Peyer's patch (tissue), 4 donors: ENCODE measurements around the gene SLX4. TPM values are rescaled to one million over a fixed set of nuclear protein-coding genes. Genes with fewer than 3 reads are reported as not detected.

ENCODE experiments used
- DNase-seq, 3 donors: peaks; one replicate each; pipeline ENCODE4 v3.0.0-alpha.2; 2017 to 2019
- H3K27ac ChIP-seq, 4 donors: fragments of 200-600 bp; sonication (generic); one replicate each; pipeline ENCODE4 v1.5.1; 2016 to 2019
- H3K27me3 ChIP-seq, 2 donors: fragments of 200-600 bp; sonication (generic); one replicate each; pipeline ENCODE4 v1.5.1; 2019
- H3K36me3 ChIP-seq, 3 donors: fragments of 200-600 bp; sonication (generic); one replicate each; pipeline ENCODE4 v1.5.1; 2016 to 2019
- H3K4me1 ChIP-seq, 4 donors: fragments of 200-600 bp; sonication (generic); one replicate each; pipeline ENCODE4 v1.5.1; 2016 to 2019
- H3K4me3 ChIP-seq, 4 donors: fragments of 200-600 bp; sonication (generic); 1 replicate in 3 of 4; 2 replicates in 1 of 4; pipeline ENCODE4 v1.5.1; 2016 to 2019; ENCODE audit warnings: mild to moderate bottlenecking in 1 of 4
- H3K9me3 ChIP-seq, 4 donors: fragments of 200-600 bp; sonication (generic); one replicate each; pipeline ENCODE4 v1.5.1; 2016 to 2019; ENCODE audit warnings: mild to moderate bottlenecking in 1 of 4
- POLR2A ChIP-seq, 2 donors: fragments of 450-650 bp; IDR thresholded peaks; one replicate each; pipeline ENCODE4 v1.5.1; 2017; ENCODE audit warnings: antibody characterized with exemption in 2 of 2, mild to moderate bottlenecking in 2 of 2, moderate library complexity in 2 of 2
- total RNA-seq, 4 donors: library from RNA; depleted of rRNA; stranded (reverse); fragments of >200 nt; gene quantifications; one replicate each; pipeline ENCODE4 v1.1.0, GENCODE V29; 2016
- TF ChIP-seq, protein P1 (sequence below), 6 experiments: fragments of 450-650 bp in 4 of 6; fragments of 200-600 bp in 2 of 6; sonication (generic) in 1 of 6; IDR thresholded peaks; one replicate each; pipeline ENCODE4 v1.5.1; 2017 to 2019; ENCODE audit warnings: antibody characterized with exemption in 6 of 6, mild to moderate bottlenecking in 3 of 6, moderate library complexity in 1 of 6

The SLX4 gene
- total RNA-seq, 4 donors from 2014 or later: 6.5 to 13.4 (median 12.8) TPM

DNA sequence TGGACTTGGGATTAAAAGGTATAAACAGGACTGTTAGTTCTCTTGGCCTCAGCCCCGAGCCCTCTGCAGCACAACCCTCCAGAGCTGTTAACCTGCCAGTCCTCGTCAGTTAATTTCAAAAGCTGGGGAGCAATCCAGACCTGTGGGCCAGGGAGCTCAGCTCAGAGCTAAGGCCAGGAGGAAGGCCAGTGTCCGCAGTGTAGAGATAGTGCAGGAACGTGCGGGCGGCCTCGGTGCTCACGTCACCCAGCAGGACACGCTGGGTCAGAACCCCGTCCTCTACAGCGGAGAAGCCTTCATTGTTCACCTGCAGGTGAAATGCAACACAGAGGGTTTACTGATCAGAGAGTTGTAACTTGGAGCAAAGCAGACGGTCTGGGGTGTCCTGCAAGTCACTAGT lies 18.8 kb downstream of the SLX4 start:
- Histone ChIP-seq H3K4me1 (no peaks in the 10 kb centered on the region), H3K9me3 (no peaks in the 10 kb centered on the region), H3K27ac (no peak overlapping the region), H3K4me3 (no peak overlapping the region), H3K27me3 (no peaks in the 10 kb centered on the region), H3K36me3 (peaks cover 0 to 27% (median 0%) of the 10 kb centered on the region in 3 donors)
- no peak for DNase-seq
- TF ChIP-seq, protein P1, sequence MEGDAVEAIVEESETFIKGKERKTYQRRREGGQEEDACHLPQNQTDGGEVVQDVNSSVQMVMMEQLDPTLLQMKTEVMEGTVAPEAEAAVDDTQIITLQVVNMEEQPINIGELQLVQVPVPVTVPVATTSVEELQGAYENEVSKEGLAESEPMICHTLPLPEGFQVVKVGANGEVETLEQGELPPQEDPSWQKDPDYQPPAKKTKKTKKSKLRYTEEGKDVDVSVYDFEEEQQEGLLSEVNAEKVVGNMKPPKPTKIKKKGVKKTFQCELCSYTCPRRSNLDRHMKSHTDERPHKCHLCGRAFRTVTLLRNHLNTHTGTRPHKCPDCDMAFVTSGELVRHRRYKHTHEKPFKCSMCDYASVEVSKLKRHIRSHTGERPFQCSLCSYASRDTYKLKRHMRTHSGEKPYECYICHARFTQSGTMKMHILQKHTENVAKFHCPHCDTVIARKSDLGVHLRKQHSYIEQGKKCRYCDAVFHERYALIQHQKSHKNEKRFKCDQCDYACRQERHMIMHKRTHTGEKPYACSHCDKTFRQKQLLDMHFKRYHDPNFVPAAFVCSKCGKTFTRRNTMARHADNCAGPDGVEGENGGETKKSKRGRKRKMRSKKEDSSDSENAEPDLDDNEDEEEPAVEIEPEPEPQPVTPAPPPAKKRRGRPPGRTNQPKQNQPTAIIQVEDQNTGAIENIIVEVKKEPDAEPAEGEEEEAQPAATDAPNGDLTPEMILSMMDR (IDR thresholded peaks at IDR 0.05): no peak
- TF ChIP-seq POLR2A (IDR thresholded peaks at IDR 0.05): no peak

DNA sequence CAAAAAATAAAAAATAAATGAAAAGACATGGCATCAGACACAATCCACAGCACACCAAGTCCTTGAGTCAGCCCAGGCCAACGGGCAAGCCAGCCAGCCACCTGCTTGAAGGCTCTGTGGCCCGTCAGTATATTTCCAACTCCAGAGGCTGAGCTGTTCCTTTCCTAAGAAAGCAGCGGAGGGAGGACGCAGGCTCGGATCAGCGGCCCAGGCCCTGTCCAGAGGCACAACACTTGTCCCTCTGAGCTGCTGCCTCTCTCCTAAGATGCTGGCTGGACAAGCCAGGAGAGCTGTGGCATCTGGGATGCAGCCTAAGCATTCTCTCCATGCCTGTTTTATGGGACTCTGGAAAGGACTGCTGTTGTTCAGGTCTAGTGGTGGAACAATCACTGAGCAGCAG lies 19.4 kb downstream of the SLX4 start:
- no peak overlapping the region for H3K27ac ChIP-seq
- no peaks in the 10 kb centered on the region for H3K27me3 ChIP-seq
- TF ChIP-seq, protein P1 (IDR thresholded peaks at IDR 0.05): no peak
- no peak for TF ChIP-seq POLR2A (IDR thresholded peaks at IDR 0.05)
- peaks cover 0 to 27% (median 0%) of the 10 kb centered on the region in 3 donors for H3K36me3 ChIP-seq
- no peaks in the 10 kb centered on the region for H3K4me1 ChIP-seq
- DNase-seq: no peak
- H3K4me3 ChIP-seq: no peak overlapping the region
- H3K9me3 ChIP-seq: no peaks in the 10 kb centered on the region

GRCh38 chr16:3591436-3591803 lies 20.0 kb downstream of the SLX4 start:
- no peak overlapping the region for H3K4me3 ChIP-seq
- no peaks in the 10 kb centered on the region for H3K4me1 ChIP-seq
- H3K9me3 ChIP-seq: no peaks in the 10 kb centered on the region
- TF ChIP-seq, protein P1 (IDR thresholded peaks at IDR 0.05): no peak
- TF ChIP-seq POLR2A (IDR thresholded peaks at IDR 0.05): no peak
- no peak for DNase-seq
- no peaks in the 10 kb centered on the region for H3K27me3 ChIP-seq
- H3K27ac ChIP-seq: no peak overlapping the region
- peaks cover 0 to 27% (median 0%) of the 10 kb centered on the region in 3 donors for H3K36me3 ChIP-seq

DNA sequence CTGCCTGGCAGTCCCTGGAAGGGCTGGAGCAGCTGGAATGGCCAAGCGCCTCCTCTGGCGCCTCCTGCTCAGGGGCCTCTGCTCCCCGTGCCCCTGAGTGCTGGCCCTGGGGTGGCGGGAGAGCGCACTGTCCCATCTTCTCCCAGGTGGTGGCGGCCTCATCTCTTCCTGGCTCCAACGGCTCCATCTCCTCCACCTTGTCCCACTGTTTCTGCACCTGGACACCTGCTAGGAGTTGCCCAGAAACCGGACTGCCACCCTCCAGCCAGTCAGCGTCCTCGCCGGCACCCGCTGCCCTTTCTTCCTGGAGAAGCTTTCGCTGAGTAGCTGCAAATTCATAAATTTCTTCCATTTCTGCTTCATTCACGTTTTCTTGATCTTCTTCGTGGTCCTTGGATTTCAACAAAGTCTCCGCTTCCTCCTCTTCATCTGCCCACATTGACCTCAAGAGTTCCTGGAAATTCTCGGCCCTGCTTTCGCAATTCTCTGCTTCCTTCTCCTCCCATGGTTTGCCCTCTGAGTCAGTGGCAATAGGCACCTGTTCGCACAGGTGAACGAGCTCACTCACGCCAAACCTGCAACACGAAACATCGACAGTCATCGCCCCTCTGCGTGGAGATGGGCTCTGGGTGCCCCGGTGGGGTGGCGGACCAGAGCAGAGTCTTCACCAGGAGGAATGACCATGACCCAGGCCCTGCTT lies 20.5 kb downstream of the SLX4 start:
- H3K36me3 ChIP-seq: peaks cover 0 to 27% (median 0%) of the 10 kb centered on the region in 3 donors
- TF ChIP-seq POLR2A (IDR thresholded peaks at IDR 0.05): no peak
- no peak overlapping the region for H3K4me3 ChIP-seq
- H3K9me3 ChIP-seq: no peaks in the 10 kb centered on the region
- H3K4me1 ChIP-seq: no peaks in the 10 kb centered on the region
- H3K27me3 ChIP-seq: no peaks in the 10 kb centered on the region
- DNase-seq: no peak
- H3K27ac ChIP-seq: no peak overlapping the region

DNA sequence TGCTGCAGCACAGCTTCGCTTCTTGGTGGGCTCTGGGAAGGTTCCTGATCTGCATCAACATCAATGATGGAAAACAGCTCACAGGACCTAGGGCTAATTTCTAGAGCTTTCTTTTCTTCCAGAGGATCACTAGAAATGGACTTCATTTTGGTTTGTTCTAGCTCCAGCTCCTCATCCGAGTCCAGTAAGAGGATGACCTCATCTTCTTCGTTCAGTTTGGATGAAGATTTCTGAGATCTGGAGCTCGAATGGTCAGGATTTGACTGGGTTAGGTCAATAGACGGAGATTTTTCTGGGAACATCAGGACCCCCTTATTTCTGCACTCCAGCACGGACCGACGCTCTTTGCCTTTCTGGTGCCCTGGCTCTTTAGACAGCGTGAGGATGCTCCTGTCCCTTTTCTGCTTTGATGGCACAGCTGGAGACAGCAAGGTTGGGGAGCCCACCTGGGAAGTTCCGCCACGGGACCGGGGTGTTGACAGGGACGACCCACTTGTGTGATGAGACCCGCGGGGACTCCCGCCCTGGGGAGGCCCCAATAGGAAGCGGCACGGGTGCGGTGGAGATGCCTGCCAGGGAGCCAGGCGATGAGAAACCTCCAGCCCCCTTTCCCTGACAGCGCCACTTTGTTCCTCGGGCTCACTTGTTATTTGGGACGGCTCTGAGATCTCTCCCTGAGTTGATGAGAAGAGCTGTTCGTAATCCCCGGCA lies 21.3 kb downstream of the SLX4 start:
- Histone ChIP-seq H3K9me3 (no peaks in the 10 kb centered on the region), H3K27ac (no peak overlapping the region), H3K4me1 (no peaks in the 10 kb centered on the region), H3K36me3 (peaks cover 0 to 27% (median 0%) of the 10 kb centered on the region in 3 donors), H3K27me3 (no peaks in the 10 kb centered on the region), H3K4me3 (no peak overlapping the region)
- DNase-seq: no peak
- no peak for TF ChIP-seq POLR2A (IDR thresholded peaks at IDR 0.05)
- TF ChIP-seq, protein P1 (IDR thresholded peaks at IDR 0.05): no peak

- Histone ChIP-seq H3K27ac (no peak overlapping the region), H3K36me3 (peaks cover 0 to 29% (median 0%) of the 10 kb centered on the region in 3 donors), H3K4me1 (no peaks in the 10 kb centered on the region), H3K27me3 (no peaks in the 10 kb centered on the region), H3K9me3 (no peaks in the 10 kb centered on the region), H3K4me3 (no peak overlapping the region)
- no peak for DNase-seq
- TF ChIP-seq, protein P1 (IDR thresholded peaks at IDR 0.05): no peak
- no peak for TF ChIP-seq POLR2A (IDR thresholded peaks at IDR 0.05)
Observed at GRCh38 chr16:3589441-3589921, 21.9 kb downstream of the SLX4 start.
